Naive B cell (primary cell): ENCODE measurements around the gene TMEM86A. TPM values are rescaled to one million over a fixed set of nuclear protein-coding genes. Genes with fewer than 3 reads are reported as not detected.
"Not testable (repeated sequence)": the region's sequence is repeated elsewhere in the genome, so short reads cannot be mapped to it uniquely, and the experiment has no call there.

Source experiments
- ATAC-seq, 2 donors: fragments of 150-1000 bp; cut with Tn5 transposase; 2 replicates each; pipeline ENCODE4 v1.10.0; 2021; ENCODE audit warnings: low read depth in 2 of 2, mild to moderate bottlenecking in 2 of 2, moderate library complexity in 2 of 2
- DNase-seq: peaks from one replicate; pipeline ENCODE4 v3.0.0; 2022
- H3K27ac Mint-ChIP-seq, 6 donors: one replicate each; pipeline ENCODE4 v1.8.0; 2020 to 2022; ENCODE audit warnings: mild to moderate bottlenecking in 6 of 6, mixed read lengths in 6 of 6, moderate library complexity in 5 of 6, inconsistent platforms in 2 of 6
- H3K27me3 Mint-ChIP-seq, 3 donors: one replicate each; pipeline ENCODE4 v1.8.0; 2021 to 2022; ENCODE audit warnings: mixed read lengths in 3 of 3, mild to moderate bottlenecking in 1 of 3
- H3K36me3 Mint-ChIP-seq, 2 donors: one replicate each; pipeline ENCODE4 v1.8.0; 2020 to 2022; ENCODE audit warnings: mixed read lengths in 2 of 2, inconsistent platforms in 1 of 2, mild to moderate bottlenecking in 1 of 2
- H3K4me1 Mint-ChIP-seq, 3 donors: one replicate each; pipeline ENCODE4 v1.8.0; 2020 to 2022; ENCODE audit warnings: mixed read lengths in 3 of 3, inconsistent platforms in 1 of 3, mild to moderate bottlenecking in 1 of 3, moderate library complexity in 1 of 3
- H3K4me3 Mint-ChIP-seq, 8 donors: one replicate each; pipeline ENCODE4 v1.8.0; 2020 to 2022; ENCODE audit warnings: mild to moderate bottlenecking in 8 of 8, mixed read lengths in 8 of 8, moderate library complexity in 8 of 8, inconsistent platforms in 2 of 8
- H3K9me3 Mint-ChIP-seq, 7 donors: one replicate each; pipeline ENCODE4 v1.8.0; 2020 to 2022; ENCODE audit warnings: mixed read lengths in 7 of 7, mild to moderate bottlenecking in 5 of 7, inconsistent platforms in 2 of 7, moderate library complexity in 1 of 7
- polyA plus RNA-seq, 6 donors: library from polyadenylated mRNA; unstranded; fragments of 300-500 nt; fragmentation: Illumina TruSeq; gene quantifications; one replicate each; pipeline ENCODE4 v1.2.3, GENCODE V29; 2021; ENCODE audit warnings: low read depth in 6 of 6

Gene TMEM86A
- polyA plus RNA-seq, 6 donors from 2014 or later, result 0.45 to 1.1 (median 0.81) TPM; not detected in 1

GRCh38 chr11:18682466-18682865 is 16.1 kb upstream of the TMEM86A start:
- Mint-ChIP-seq H3K4me3 (no peak overlapping the region), H3K27ac (no peak overlapping the region), H3K9me3 (no peaks in the 10 kb centered on the region), H3K27me3 (peaks cover 0 to 39% (median 7%) of the 10 kb centered on the region in 3 donors), H3K36me3 (no peaks in the 10 kb centered on the region), H3K4me1 (no peaks in the 10 kb centered on the region)
- ATAC-seq, result no peak
- no peak for DNase-seq

- H3K9me3 Mint-ChIP-seq, result no peaks in the 10 kb centered on the region
- H3K4me3 Mint-ChIP-seq, result no peak overlapping the region
- no peaks in the 10 kb centered on the region for H3K4me1 Mint-ChIP-seq
- ATAC-seq, result no peak
- H3K27ac Mint-ChIP-seq, result no peak overlapping the region
- no peak for DNase-seq
- H3K27me3 Mint-ChIP-seq, result peaks cover 0 to 36% (median 4%) of the 10 kb centered on the region in 3 donors
- H3K36me3 Mint-ChIP-seq, result no peaks in the 10 kb centered on the region
Measured at GRCh38 chr11:18684267-18684666, 14.3 kb upstream of the TMEM86A start.

GRCh38 chr11:18691467-18692140 is 7.0 kb upstream of the TMEM86A start:
- not testable (repeated sequence) for DNase-seq, H3K27me3 Mint-ChIP-seq, H3K4me3 Mint-ChIP-seq, ATAC-seq, H3K27ac Mint-ChIP-seq, H3K36me3 Mint-ChIP-seq, H3K9me3 Mint-ChIP-seq, H3K4me1 Mint-ChIP-seq

GRCh38 chr11:18692941-18693760 is 5.4 kb upstream of the TMEM86A start:
- no peak overlapping the region for H3K4me3 Mint-ChIP-seq

GRCh38 chr11:18696638-18697225 is 1.8 kb upstream of the TMEM86A start:
- Mint-ChIP-seq H3K9me3 (no peaks in the 10 kb centered on the region), H3K36me3 (peaks cover 0 to 5% of the 10 kb centered on the region in 2 donors), H3K27ac (no peak overlapping the region), H3K27me3 (peaks cover 4 to 16% (median 4%) of the 10 kb centered on the region in 3 donors), H3K4me1 (peaks cover 17 to 20% (median 19%) of the 10 kb centered on the region in 3 donors), H3K4me3 (peak overlapping the region in 3 of 8 donors; percentile 1 to 59 (median 51))
- DNase-seq, result no peak
- no peak for ATAC-seq

More at GRCh38 chr11:18692941-18693760, 5.4 kb upstream of the TMEM86A start:
- Mint-ChIP-seq H3K36me3 (peaks cover 0 to 5% of the 10 kb centered on the region in 2 donors), H3K4me1 (peaks cover 2 to 6% (median 5%) of the 10 kb centered on the region in 3 donors), H3K27me3 (peaks cover 0 to 4% (median 0%) of the 10 kb centered on the region in 3 donors), H3K9me3 (no peaks in the 10 kb centered on the region), H3K27ac (no peak overlapping the region)
- no peak for DNase-seq
- ATAC-seq, result no peak

GRCh38 chr11:18697576-18697975 is 1.0 kb upstream of the TMEM86A start:
- DNase-seq (no peak), ATAC-seq (no peak)
- H3K4me3 Mint-ChIP-seq, result peak overlapping the region in 4 of 8 donors; percentile 13 to 82 (median 74)
- H3K27ac Mint-ChIP-seq, result peak overlapping the region in 2 of 6 donors; percentile 65 to 80
- H3K36me3 Mint-ChIP-seq, result peaks cover 0 to 5% of the 10 kb centered on the region in 2 donors
- peaks cover 17 to 20% (median 19%) of the 10 kb centered on the region in 3 donors for H3K4me1 Mint-ChIP-seq
- H3K9me3 Mint-ChIP-seq, result no peaks in the 10 kb centered on the region
- H3K27me3 Mint-ChIP-seq, result peaks cover 4 to 21% (median 4%) of the 10 kb centered on the region in 3 donors

- peaks cover 17 to 20% (median 19%) of the 10 kb centered on the region in 3 donors for H3K4me1 Mint-ChIP-seq
- peaks cover 0 to 36% (median 4%) of the 10 kb centered on the region in 3 donors for H3K27me3 Mint-ChIP-seq
- peaks cover 0 to 8% of the 10 kb centered on the region in 2 donors for H3K36me3 Mint-ChIP-seq
Measured at GRCh38 chr11:18699269-18699596, 654 bp downstream of the TMEM86A start.

GRCh38 chr11:18699848-18700261 is 1.3 kb downstream of the TMEM86A start:
- Mint-ChIP-seq H3K36me3 (peaks cover 0 to 8% of the 10 kb centered on the region in 2 donors), H3K4me3 (peak overlapping the region; percentile 76 to 91 (median 82)), H3K27ac (peak overlapping the region in 2 of 6 donors; percentile 3 to 80), H3K9me3 (no peaks in the 10 kb centered on the region), H3K4me1 (peaks cover 21 to 23% (median 22%) of the 10 kb centered on the region in 3 donors), H3K27me3 (peaks cover 0 to 40% (median 4%) of the 10 kb centered on the region in 3 donors)
- DNase-seq (no peak), ATAC-seq (no peak)

More at GRCh38 chr11:18699269-18699596, 654 bp downstream of the TMEM86A start:
- ATAC-seq (no peak), DNase-seq (no peak)
- H3K4me3 Mint-ChIP-seq, result peak overlapping the region; percentile 76 to 91 (median 82)
- H3K27ac Mint-ChIP-seq, result peak overlapping the region in 3 of 6 donors; percentile 30 to 80 (median 32)
- no peaks in the 10 kb centered on the region for H3K9me3 Mint-ChIP-seq

- Mint-ChIP-seq H3K27me3 (peaks cover 0 to 40% (median 4%) of the 10 kb centered on the region in 3 donors), H3K27ac (peak overlapping the region in 3 of 6 donors; percentile 33 to 80 (median 37)), H3K4me3 (peak overlapping the region in 7 of 8 donors; percentile 68 to 91 (median 83)), H3K4me1 (peaks cover 24 to 29% (median 27%) of the 10 kb centered on the region in 3 donors), H3K36me3 (peaks cover 0 to 8% of the 10 kb centered on the region in 2 donors), H3K9me3 (no peaks in the 10 kb centered on the region)
- DNase-seq (no peak), ATAC-seq (no peak)
Measured at GRCh38 chr11:18700375-18700774, 1.8 kb downstream of the TMEM86A start.

- H3K27ac Mint-ChIP-seq, result peak overlapping the region in 3 of 6 donors; percentile 33 to 48 (median 44)
- H3K4me3 Mint-ChIP-seq, result peak overlapping the region in 3 of 8 donors; percentile 54 to 91 (median 74)
- ATAC-seq (no peak), DNase-seq (no peak)
- H3K27me3 Mint-ChIP-seq, result peaks cover 0 to 40% (median 4%) of the 10 kb centered on the region in 3 donors
- peaks cover 0 to 8% of the 10 kb centered on the region in 2 donors for H3K36me3 Mint-ChIP-seq
- H3K9me3 Mint-ChIP-seq, result no peaks in the 10 kb centered on the region
- peaks cover 24 to 34% (median 32%) of the 10 kb centered on the region in 3 donors for H3K4me1 Mint-ChIP-seq
Measured at GRCh38 chr11:18700872-18701271, 2.3 kb downstream of the TMEM86A start.

GRCh38 chr11:18701614-18702216 is 3.1 kb downstream of the TMEM86A start:
- ATAC-seq, result no peak
- Mint-ChIP-seq H3K4me3 (peak overlapping the region in 1 of 8 donors; percentile 91), H3K27me3 (peaks cover 0 to 40% (median 4%) of the 10 kb centered on the region in 3 donors), H3K36me3 (peaks cover 0 to 8% of the 10 kb centered on the region in 2 donors), H3K4me1 (peaks cover 30 to 40% (median 39%) of the 10 kb centered on the region in 3 donors), H3K27ac (peak overlapping the region in 1 of 6 donors; percentile 44), H3K9me3 (no peaks in the 10 kb centered on the region)
- no peak for DNase-seq

- Mint-ChIP-seq H3K9me3 (no peaks in the 10 kb centered on the region), H3K4me1 (peaks cover 28 to 48% (median 39%) of the 10 kb centered on the region in 3 donors), H3K27ac (peak overlapping the region in 1 of 6 donors; percentile 99), H3K36me3 (peaks cover 0 to 8% of the 10 kb centered on the region in 2 donors), H3K4me3 (peak overlapping the region in 2 of 8 donors; percentile 16 to 88), H3K27me3 (peaks cover 0 to 40% (median 4%) of the 10 kb centered on the region in 3 donors)
- ATAC-seq, result no peak
- DNase-seq, result no peak
Measured at GRCh38 chr11:18703001-18703763, 4.6 kb downstream of the TMEM86A start.
